HL-60 (cell line): ENCODE data around the gene DRD4.

Source experiments
- SPI1 ChIP-seq: IDR thresholded peaks from 2 replicates; pipeline ENCODE4 v1.6.1; 2012; ENCODE audit warnings: low read depth, mild to moderate bottlenecking, borderline replicate concordance
- TF ChIP-seq, protein P1 (sequence below): IDR thresholded peaks from one replicate; pipeline ENCODE4 v1.5.1; 2011; ENCODE audit warnings: low read length, control low read depth, inconsistent platforms; ENCODE audit not compliant: insufficient read depth

- TF ChIP-seq SPI1 = no peak
- TF ChIP-seq, protein P1, sequence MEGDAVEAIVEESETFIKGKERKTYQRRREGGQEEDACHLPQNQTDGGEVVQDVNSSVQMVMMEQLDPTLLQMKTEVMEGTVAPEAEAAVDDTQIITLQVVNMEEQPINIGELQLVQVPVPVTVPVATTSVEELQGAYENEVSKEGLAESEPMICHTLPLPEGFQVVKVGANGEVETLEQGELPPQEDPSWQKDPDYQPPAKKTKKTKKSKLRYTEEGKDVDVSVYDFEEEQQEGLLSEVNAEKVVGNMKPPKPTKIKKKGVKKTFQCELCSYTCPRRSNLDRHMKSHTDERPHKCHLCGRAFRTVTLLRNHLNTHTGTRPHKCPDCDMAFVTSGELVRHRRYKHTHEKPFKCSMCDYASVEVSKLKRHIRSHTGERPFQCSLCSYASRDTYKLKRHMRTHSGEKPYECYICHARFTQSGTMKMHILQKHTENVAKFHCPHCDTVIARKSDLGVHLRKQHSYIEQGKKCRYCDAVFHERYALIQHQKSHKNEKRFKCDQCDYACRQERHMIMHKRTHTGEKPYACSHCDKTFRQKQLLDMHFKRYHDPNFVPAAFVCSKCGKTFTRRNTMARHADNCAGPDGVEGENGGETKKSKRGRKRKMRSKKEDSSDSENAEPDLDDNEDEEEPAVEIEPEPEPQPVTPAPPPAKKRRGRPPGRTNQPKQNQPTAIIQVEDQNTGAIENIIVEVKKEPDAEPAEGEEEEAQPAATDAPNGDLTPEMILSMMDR = no peak
Measured at GRCh38 chr11:618856-619627, 18.0 kb upstream of the DRD4 start.
